ENCODE results near the gene MACROH2A1. TPM values are rescaled to one million over a fixed set of nuclear protein-coding genes. Genes with fewer than 3 reads are reported as not detected.

MACROH2A1 gene
- total and polyA plus RNA-seq, 9 of the 15 experiments (the other 6 are each of a cell fraction or from before 2014, with no cell fraction given) = 44.9 to 289 (median 193) TPM

DNA sequence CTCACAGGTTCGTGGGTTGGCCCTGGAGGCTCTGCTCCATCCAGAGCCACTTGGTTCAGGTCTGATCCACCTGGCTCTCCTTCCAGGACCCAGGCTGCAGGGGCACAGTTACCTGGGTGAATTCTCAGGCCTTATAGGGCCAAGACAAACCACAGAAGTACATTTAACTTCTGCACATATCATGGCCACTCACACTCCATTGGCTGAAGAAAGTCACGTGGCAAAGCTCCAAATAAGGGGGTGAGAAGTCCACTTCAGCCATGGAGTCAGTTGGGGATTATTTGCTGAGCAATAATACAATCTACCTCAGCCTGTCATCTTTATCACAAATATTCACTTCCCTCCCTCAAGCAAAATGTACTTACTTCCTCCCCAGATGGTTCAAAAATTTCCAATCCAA, 83.6 kb downstream of the MACROH2A1 start (continued):
- TF ChIP-seq, protein P1, sequence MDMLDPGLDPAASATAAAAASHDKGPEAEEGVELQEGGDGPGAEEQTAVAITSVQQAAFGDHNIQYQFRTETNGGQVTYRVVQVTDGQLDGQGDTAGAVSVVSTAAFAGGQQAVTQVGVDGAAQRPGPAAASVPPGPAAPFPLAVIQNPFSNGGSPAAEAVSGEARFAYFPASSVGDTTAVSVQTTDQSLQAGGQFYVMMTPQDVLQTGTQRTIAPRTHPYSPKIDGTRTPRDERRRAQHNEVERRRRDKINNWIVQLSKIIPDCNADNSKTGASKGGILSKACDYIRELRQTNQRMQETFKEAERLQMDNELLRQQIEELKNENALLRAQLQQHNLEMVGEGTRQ (CRISPR knock-in tag; IDR thresholded peaks at IDR 0.05) = peak; percentile 87
- no peak for TF ChIP-seq PRPF4 (IDR thresholded peaks at IDR 0.05; ENCODE audit: insufficient read depth, low read depth, low read length, poor library complexity, severe bottlenecking)
- 0 out of 2 replicates have a peak, but pooled peaks have one; percentile 3 for TF ChIP-seq CBFA2T2 (conservative IDR thresholded peaks at IDR 0.05)
- no peak for TF ChIP-seq RUNX1 (IDR thresholded peaks at IDR 0.05; ENCODE audit: low read depth)

DNA sequence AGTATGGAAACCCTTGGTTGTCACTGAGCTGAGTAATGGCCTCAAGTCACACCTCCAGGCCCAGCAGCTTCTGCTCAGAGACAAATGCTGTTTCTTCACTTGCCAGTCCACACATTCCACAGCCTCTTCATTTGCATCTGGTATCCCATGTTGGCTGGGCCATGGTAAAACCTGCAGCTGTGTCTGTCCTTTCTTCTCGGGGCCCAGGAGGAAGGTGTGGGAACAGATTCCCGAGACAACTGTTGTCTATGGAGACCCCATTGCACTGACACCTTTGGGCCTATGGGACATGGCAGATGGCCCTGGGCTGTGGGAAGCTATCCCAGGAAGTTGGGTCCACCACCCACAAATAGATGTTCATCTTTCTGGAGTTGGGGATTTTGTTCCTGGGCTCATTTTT, 85.1 kb downstream of the MACROH2A1 start:
- ChIA-PET POLR2A (interaction anchor here (0.6 to 2.0 kb wide), 3 partner anchors 10 to 399 kb away, joined by 3 to 6 read pairs (median 5); no protein-coding TSS in a partner anchor), CTCF (ENCODE audit: low intra/inter-chr PET ratio) (no interaction called here)
- H3K36me3 ChIP-seq (ENCODE audit: control insufficient read depth, insufficient read depth, low read length) = no peaks in the 10 kb centered on the region
- peaks cover 0 to 27% of the 10 kb centered on the region in 2 experiments; a peak in 4 of 5 replicates for H3K4me1 ChIP-seq (replicated peaks in 1 of 2; ENCODE audit: control insufficient read depth in 2 of 2, insufficient read depth in 2 of 2, low read length in 2 of 2)
- H3K4me3 ChIP-seq = no peak overlapping the region
- H2AFZ ChIP-seq (ENCODE audit: low read depth, low read length) = no peak overlapping the region
- H3K79me2 ChIP-seq (ENCODE audit: control insufficient read depth, insufficient read depth, low read length) = no peaks in the 10 kb centered on the region
- in situ Hi-C loops (cut with MboI) (no loop called here), intact Hi-C loops (cut with micrococcal nuclease) (no loop called here)
- TF ChIP-seq PBX2 (CRISPR knock-in tag; IDR thresholded peaks at IDR 0.05; ENCODE audit: low read depth) = no peak
- 0 out of 2 replicates have a peak, but pooled peaks have one; percentile 28 for TF ChIP-seq PBX2 (tag; conservative IDR thresholded peaks at IDR 0.05; ENCODE audit: low read depth)
- no peak for TF ChIP-seq ZNF830 (CRISPR knock-in tag; IDR thresholded peaks at IDR 0.05)
- peak; percentile 42 for TF ChIP-seq MEIS2 (IDR thresholded peaks at IDR 0.05; ENCODE audit: partially characterized antibody)
- no peaks in the 10 kb centered on the region for H4K20me1 ChIP-seq (replicated peaks; ENCODE audit: control insufficient read depth, insufficient read depth, low read length)
- H3K9ac ChIP-seq (ENCODE audit: insufficient read depth in 1 of 2, low read depth in 2 of 2, low read length in 2 of 2) = no peak overlapping the region; a peak in 1 of 4 replicates
- 38% methylated on average over 2 of the region's 2 CpGs for WGBS (ENCODE audit: insufficient coverage, low coverage, missing lambda C conversion rate)
- ATAC-seq = no peak
- no peak for FAIRE-seq
- no peaks in the 10 kb centered on the region for H3K27me3 ChIP-seq (ENCODE audit: control insufficient read depth in 2 of 2, insufficient read depth in 2 of 2, low read length in 2 of 2)
- no peaks in the 10 kb centered on the region for H3K9me1 ChIP-seq (ENCODE audit: control insufficient read depth, insufficient read depth, low read length)
- H3K27ac ChIP-seq (ENCODE audit: extremely low read depth, low read depth, low read length) = no peak overlapping the region
- no peak overlapping the region for H3K4me2 ChIP-seq (ENCODE audit: insufficient read depth, low read length)
- no peaks in the 10 kb centered on the region for H3K9me3 ChIP-seq (replicated peaks; ENCODE audit: control insufficient read depth, insufficient read depth, low read depth, low read length)
- no TSS peak for BruUV-seq (replicated peaks)
- no peak for DNase-seq (ENCODE audit: extremely low read depth in 1 of 4, low spot score in 3 of 4)

Measured in K562 (cell line).